Lung (tissue), 12 donors: ENCODE data around the gene TMEM185B. TPM values are rescaled to one million over a fixed set of nuclear protein-coding genes. Genes with fewer than 3 reads are reported as not detected.

ENCODE experiments used
- ATAC-seq: fragments of 200-7000 bp; cut with Tn5 transposase; one replicate; pipeline ENCODE4 v1.9.1; 2020; ENCODE audit warnings: moderate number of reproducible peaks; ENCODE audit not compliant: insufficient read depth, low FRiP score
- DNase-seq, 3 donors: peaks; one replicate each; pipeline ENCODE4 v3.0.0-alpha.2; 2013 to 2017
- H3K27ac ChIP-seq, 2 donors: one replicate each; pipeline ENCODE4 v1.5.1; 2013; ENCODE audit warnings: mild to moderate bottlenecking in 2 of 2, moderate library complexity in 2 of 2, control low read depth in 1 of 2, inconsistent platforms in 1 of 2, low read depth in 1 of 2, low read length in 1 of 2
- H3K27me3 ChIP-seq, 3 donors: one replicate each; pipeline ENCODE4 v1.5.1; 2013; ENCODE audit warnings: low read length in 2 of 3; ENCODE audit not compliant: control insufficient read depth in 3 of 3, insufficient read depth in 3 of 3
- H3K36me3 ChIP-seq, 4 donors: one replicate each; pipeline ENCODE4 v1.5.1; 2013; ENCODE audit warnings: low read length in 4 of 4, mild to moderate bottlenecking in 1 of 4, moderate library complexity in 1 of 4; ENCODE audit not compliant: control insufficient read depth in 4 of 4, insufficient read depth in 4 of 4
- H3K4me1 ChIP-seq, 5 donors: one replicate each; pipeline ENCODE4 v1.5.1; 2013; ENCODE audit warnings: low read length in 5 of 5, mild to moderate bottlenecking in 2 of 5, moderate library complexity in 1 of 5; ENCODE audit not compliant: control insufficient read depth in 5 of 5, insufficient read depth in 5 of 5
- H3K4me3 ChIP-seq: one replicate; pipeline ENCODE4 v1.5.1; 2013; ENCODE audit warnings: mild to moderate bottlenecking, control low read depth, moderate library complexity
- H3K9ac ChIP-seq, 2 donors: one replicate each; pipeline ENCODE4 v1.5.1; 2013; ENCODE audit warnings: low read length in 2 of 2, control low read depth in 1 of 2; ENCODE audit not compliant: insufficient read depth in 1 of 2
- H3K9me3 ChIP-seq, 4 donors: one replicate each; pipeline ENCODE4 v1.5.1; 2013; ENCODE audit warnings: low read length in 3 of 4, mild to moderate bottlenecking in 1 of 4, moderate library complexity in 1 of 4; ENCODE audit not compliant: control insufficient read depth in 4 of 4, insufficient read depth in 3 of 4
- CTCF ChIP-seq: IDR thresholded peaks from 2 replicates; pipeline ENCODE4 v1.5.1; 2012; ENCODE audit warnings: mild to moderate bottlenecking; ENCODE audit errors: control extremely low read depth, extremely low read depth
- WGBS, 2 donors: extraction: QIAGEN DNeasy Blood & Tissue Kit; methylation state at CpG; one replicate each; pipeline ENCODE4 v1.1.7; 2013; 5-methylcytosine and 5-hydroxymethylcytosine counted together
- polyA plus RNA-seq, 2 donors: library from polyadenylated mRNA; stranded (reverse); fragments of 200-250 nt; gene quantifications; one replicate each; pipeline ENCODE4 v1.2.1, GENCODE V29; 2013
- total RNA-seq, 2 donors: library from RNA; depleted of rRNA in 1 of 2; stranded (reverse); fragments of >200 nt in 1 of 2; gene quantifications; one replicate each; pipeline ENCODE4 v1.2.1, GENCODE V29; 2014 to 2021
- donor health status: control.
- donor health status: control.
- donor health status: Bipolar disorder and iron deficiency.
- donor health status: healthy.
- donor health status: DM: yes; HTN: yes; CAD: no.

Gene TMEM185B
- total and polyA plus RNA-seq, 4 donors: 6.5 to 35.2 (median 27.1) TPM

GRCh38 chr2:120240901-120241429 is 17.8 kb upstream of the TMEM185B start:
- no peak for ATAC-seq
- WGBS, 2 donors: 85 to 91% methylated on average over 10 of the region's 10 CpGs
- TF ChIP-seq CTCF: no peak
- H3K9me3 ChIP-seq: no peaks in the 10 kb centered on the region
- no peaks in the 10 kb centered on the region for H3K36me3 ChIP-seq
- no peak overlapping the region for H3K9ac ChIP-seq
- H3K4me3 ChIP-seq: no peak overlapping the region
- no peaks in the 10 kb centered on the region for H3K27me3 ChIP-seq
- peaks cover 0 to 29% (median 8%) of the 10 kb centered on the region in 5 donors for H3K4me1 ChIP-seq
- DNase-seq: no peak
- peak overlapping the region; percentile 10 for H3K27ac ChIP-seq

- Histone ChIP-seq H3K4me3 (no peak overlapping the region), H3K27me3 (no peaks in the 10 kb centered on the region), H3K27ac (peak overlapping the region; percentile 37 to 64), H3K4me1 (peaks cover 0 to 23% (median 0%) of the 10 kb centered on the region in 5 donors), H3K9me3 (no peaks in the 10 kb centered on the region), H3K9ac (no peak overlapping the region), H3K36me3 (no peaks in the 10 kb centered on the region)
- DNase-seq (peak; percentile 63 to 84 (median 71)), ATAC-seq (peak; percentile 30)
- TF ChIP-seq CTCF: no peak
- 45 to 66% methylated on average over 22 of the region's 22 CpGs for WGBS, 2 donors
Observed at GRCh38 chr2:120239488-120240287, 16.5 kb upstream of the TMEM185B start.

GRCh38 chr2:120238728-120239487 is 15.7 kb upstream of the TMEM185B start:
- DNase-seq: no peak
- peak overlapping the region; percentile 37 to 64 for H3K27ac ChIP-seq
- no peaks in the 10 kb centered on the region for H3K9me3 ChIP-seq
- peaks cover 0 to 23% (median 0%) of the 10 kb centered on the region in 5 donors for H3K4me1 ChIP-seq
- TF ChIP-seq CTCF: no peak
- H3K4me3 ChIP-seq: no peak overlapping the region
- no peak overlapping the region for H3K9ac ChIP-seq
- ATAC-seq: peak; percentile 62
- H3K27me3 ChIP-seq: no peaks in the 10 kb centered on the region
- no peaks in the 10 kb centered on the region for H3K36me3 ChIP-seq
- 77 to 83% methylated on average over 22 of the region's 22 CpGs for WGBS, 2 donors
